ENCODE results near the gene RHOV.

DNA sequence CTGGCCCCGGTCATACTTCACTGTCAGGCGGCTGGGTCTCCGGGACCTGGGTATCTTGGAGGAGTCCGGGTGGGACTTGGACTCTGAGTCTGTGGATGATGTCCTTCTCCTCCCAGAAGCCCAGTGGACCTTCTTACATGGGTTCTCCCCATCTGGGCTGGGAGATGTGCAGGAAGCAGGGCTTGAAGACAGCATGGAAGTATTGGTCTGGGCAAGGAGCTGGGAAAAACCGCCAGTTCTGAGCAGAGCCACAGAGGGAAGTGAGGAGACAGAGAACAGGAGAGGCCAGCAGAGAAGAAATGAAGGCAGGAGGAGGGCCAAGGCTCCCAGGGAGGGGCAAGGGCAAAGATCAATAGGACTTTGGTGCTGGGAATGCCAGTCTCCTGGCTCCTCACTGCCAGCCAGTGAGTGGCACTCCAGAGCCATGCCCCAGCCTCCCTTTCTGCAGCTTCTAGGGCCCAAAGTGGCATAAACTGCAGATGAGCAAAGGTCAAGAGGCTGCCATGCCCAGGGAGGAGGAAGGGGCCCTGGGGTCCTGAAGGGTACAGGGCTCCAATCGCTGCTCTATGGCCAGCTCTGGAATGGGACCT, 45.5 kb downstream of the RHOV start, which contains the start of gene PPP1R14D:
- TF ChIP-seq POLR2A (IDR thresholded peaks at IDR 0.05; ENCODE audit: low read length) (no peak), GATA1 (IDR thresholded peaks at IDR 0.05; ENCODE audit: low read depth, low read length) (no peak)
